Right atrium auricular region (tissue), 2 donors: Measurements from ENCODE around the gene PDE12. TPM values are rescaled to one million over a fixed set of nuclear protein-coding genes. Genes with fewer than 3 reads are reported as not detected.

ENCODE experiments used
- DNase-seq: peaks from one replicate; pipeline ENCODE4 v3.0.0-alpha.2; 2019; ENCODE audit warnings: low spot score
- H3K27ac ChIP-seq, 2 donors: fragments of 200-600 bp; sonication (generic); 1 replicate in 1 of 2; 2 replicates in 1 of 2; pipeline ENCODE4 v1.5.1; 2016 to 2019
- H3K27me3 ChIP-seq, 2 donors: fragments of 200-600 bp; sonication (generic); one replicate each; pipeline versions ENCODE4 v1.5.1 to v1.6.0; 2017 to 2019
- H3K36me3 ChIP-seq: fragments of 200-600 bp; sonication (generic); one replicate; pipeline ENCODE4 v1.5.1; 2016
- H3K4me1 ChIP-seq, 2 donors: fragments of 200-600 bp; sonication (generic); one replicate each; pipeline versions ENCODE4 v1.5.1 to v1.6.0; 2017 to 2019
- H3K4me3 ChIP-seq, 2 donors: fragments of 200-600 bp; sonication (generic); 1 replicate in 1 of 2; 2 replicates in 1 of 2; pipeline ENCODE4 v1.5.1; 2017 to 2019; ENCODE audit warnings: mild to moderate bottlenecking in 1 of 2, moderate library complexity in 1 of 2
- H3K9me3 ChIP-seq, 2 donors: fragments of 200-600 bp; sonication (generic); one replicate each; pipeline ENCODE4 v1.5.1; 2019
- total RNA-seq, 2 donors: library from RNA; depleted of rRNA; stranded (reverse); fragments of >200 nt; gene quantifications; one replicate each; pipeline ENCODE4 v1.1.0, GENCODE V29; 2016
- TF ChIP-seq, protein P1 (sequence below), 2 donors: fragments of 200-600 bp; sonication (generic); IDR thresholded peaks; one replicate each; pipeline ENCODE4 v1.5.1; 2019; ENCODE audit warnings: antibody characterized with exemption in 2 of 2

The PDE12 gene
- total RNA-seq, 2 donors from 2014 or later = 9.9 to 12.1 TPM

GRCh38 chr3:57575966-57576626 is 20.0 kb downstream of the PDE12 start:
- H3K36me3 ChIP-seq = peaks cover 45% of the 10 kb centered on the region
- TF ChIP-seq, protein P1, sequence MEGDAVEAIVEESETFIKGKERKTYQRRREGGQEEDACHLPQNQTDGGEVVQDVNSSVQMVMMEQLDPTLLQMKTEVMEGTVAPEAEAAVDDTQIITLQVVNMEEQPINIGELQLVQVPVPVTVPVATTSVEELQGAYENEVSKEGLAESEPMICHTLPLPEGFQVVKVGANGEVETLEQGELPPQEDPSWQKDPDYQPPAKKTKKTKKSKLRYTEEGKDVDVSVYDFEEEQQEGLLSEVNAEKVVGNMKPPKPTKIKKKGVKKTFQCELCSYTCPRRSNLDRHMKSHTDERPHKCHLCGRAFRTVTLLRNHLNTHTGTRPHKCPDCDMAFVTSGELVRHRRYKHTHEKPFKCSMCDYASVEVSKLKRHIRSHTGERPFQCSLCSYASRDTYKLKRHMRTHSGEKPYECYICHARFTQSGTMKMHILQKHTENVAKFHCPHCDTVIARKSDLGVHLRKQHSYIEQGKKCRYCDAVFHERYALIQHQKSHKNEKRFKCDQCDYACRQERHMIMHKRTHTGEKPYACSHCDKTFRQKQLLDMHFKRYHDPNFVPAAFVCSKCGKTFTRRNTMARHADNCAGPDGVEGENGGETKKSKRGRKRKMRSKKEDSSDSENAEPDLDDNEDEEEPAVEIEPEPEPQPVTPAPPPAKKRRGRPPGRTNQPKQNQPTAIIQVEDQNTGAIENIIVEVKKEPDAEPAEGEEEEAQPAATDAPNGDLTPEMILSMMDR (IDR thresholded peaks at IDR 0.05) = no peak
- DNase-seq = no peak
- H3K27me3 ChIP-seq = no peaks in the 10 kb centered on the region
- no peak overlapping the region for H3K27ac ChIP-seq
- no peaks in the 10 kb centered on the region for H3K9me3 ChIP-seq
- no peak overlapping the region for H3K4me3 ChIP-seq
- H3K4me1 ChIP-seq = peaks cover 0 to 12% of the 10 kb centered on the region in 2 donors

DNA sequence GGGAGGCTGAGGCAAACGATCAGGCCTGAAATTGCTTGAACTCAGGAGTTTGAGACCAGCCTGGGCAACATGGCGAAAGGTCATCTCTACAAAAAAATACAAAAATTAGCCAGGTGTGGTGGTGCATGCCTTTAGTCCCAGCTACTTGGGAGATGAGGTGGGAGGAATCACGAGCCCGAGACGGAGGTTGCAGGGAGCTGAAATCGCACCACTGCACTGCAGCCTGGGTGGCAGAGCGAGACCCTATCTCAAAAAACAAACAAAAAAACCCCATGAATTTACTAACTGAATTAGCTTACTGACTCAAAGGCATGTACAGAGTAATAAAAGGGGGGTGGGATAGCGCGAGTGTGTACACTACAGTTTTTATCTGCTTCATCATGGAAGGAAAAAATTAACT is 21.7 kb downstream of the PDE12 start:
- H3K4me3 ChIP-seq = no peak overlapping the region
- no peaks in the 10 kb centered on the region for H3K9me3 ChIP-seq
- H3K4me1 ChIP-seq = peaks cover 0 to 14% of the 10 kb centered on the region in 2 donors
- peaks cover 48% of the 10 kb centered on the region for H3K36me3 ChIP-seq
- H3K27ac ChIP-seq = no peak overlapping the region
- no peak for DNase-seq
- TF ChIP-seq, protein P1 (IDR thresholded peaks at IDR 0.05) = no peak
- no peaks in the 10 kb centered on the region for H3K27me3 ChIP-seq

- H3K36me3 ChIP-seq = peaks cover 33% of the 10 kb centered on the region
- no peak overlapping the region for H3K27ac ChIP-seq
- H3K9me3 ChIP-seq = no peaks in the 10 kb centered on the region
- H3K4me1 ChIP-seq = peaks cover 0 to 35% of the 10 kb centered on the region in 2 donors
- H3K27me3 ChIP-seq = no peaks in the 10 kb centered on the region
- no peak for DNase-seq
- TF ChIP-seq, protein P1 (IDR thresholded peaks at IDR 0.05) = no peak
- no peak overlapping the region for H3K4me3 ChIP-seq
These were observed 26.5 kb downstream of the PDE12 start for GRCh38 chr3:57582474-57583168.

DNA sequence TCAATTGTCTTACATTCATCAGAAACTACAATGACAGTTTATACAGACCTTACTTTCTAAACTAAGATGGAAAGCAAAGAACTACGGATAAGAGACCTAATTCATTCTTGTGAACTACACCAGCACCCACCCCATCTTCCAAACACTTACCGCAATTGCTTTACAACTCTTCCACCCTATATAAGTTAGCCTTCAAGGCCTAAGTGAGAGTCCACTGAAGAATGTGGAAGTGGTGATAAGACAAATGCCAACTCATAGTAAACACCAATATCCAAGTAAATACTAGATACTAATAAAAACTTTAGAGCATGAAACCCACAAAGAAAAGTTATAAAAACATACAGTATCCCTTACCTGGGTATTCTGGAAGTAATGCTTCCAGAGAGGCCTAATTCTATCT is 27.5 kb downstream of the PDE12 start:
- Histone ChIP-seq H3K27ac (no peak overlapping the region), H3K4me3 (no peak overlapping the region), H3K9me3 (no peaks in the 10 kb centered on the region), H3K4me1 (peaks cover 0 to 40% of the 10 kb centered on the region in 2 donors), H3K27me3 (no peaks in the 10 kb centered on the region), H3K36me3 (peaks cover 33% of the 10 kb centered on the region)
- TF ChIP-seq, protein P1 (IDR thresholded peaks at IDR 0.05) = no peak
- no peak for DNase-seq

DNA sequence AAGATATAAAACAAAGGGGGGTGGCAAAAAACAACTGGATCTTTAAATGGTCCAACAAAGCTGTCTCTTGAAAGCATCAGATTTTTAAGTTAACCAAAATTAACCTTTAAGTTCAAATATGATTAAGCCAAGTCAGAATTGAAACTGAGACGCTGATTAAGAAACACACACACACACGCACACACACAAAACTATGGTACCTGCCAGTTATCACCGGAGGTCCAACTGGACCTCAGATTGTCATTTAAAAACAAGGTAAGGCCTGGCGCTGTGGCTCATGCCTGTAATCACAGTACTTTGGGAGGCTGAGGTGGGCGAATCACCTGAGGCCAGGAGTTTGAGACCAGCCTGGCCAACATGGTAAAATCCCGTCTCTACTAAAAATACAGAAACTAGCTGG is 30.7 kb downstream of the PDE12 start:
- TF ChIP-seq, protein P1 (IDR thresholded peaks at IDR 0.05) = no peak
- Histone ChIP-seq H3K9me3 (no peaks in the 10 kb centered on the region), H3K4me3 (no peak overlapping the region), H3K36me3 (peaks cover 21% of the 10 kb centered on the region), H3K4me1 (peaks cover 0 to 40% of the 10 kb centered on the region in 2 donors), H3K27ac (no peak overlapping the region), H3K27me3 (no peaks in the 10 kb centered on the region)
- DNase-seq = no peak
